ENCODE results near the gene NAPB.

DNA sequence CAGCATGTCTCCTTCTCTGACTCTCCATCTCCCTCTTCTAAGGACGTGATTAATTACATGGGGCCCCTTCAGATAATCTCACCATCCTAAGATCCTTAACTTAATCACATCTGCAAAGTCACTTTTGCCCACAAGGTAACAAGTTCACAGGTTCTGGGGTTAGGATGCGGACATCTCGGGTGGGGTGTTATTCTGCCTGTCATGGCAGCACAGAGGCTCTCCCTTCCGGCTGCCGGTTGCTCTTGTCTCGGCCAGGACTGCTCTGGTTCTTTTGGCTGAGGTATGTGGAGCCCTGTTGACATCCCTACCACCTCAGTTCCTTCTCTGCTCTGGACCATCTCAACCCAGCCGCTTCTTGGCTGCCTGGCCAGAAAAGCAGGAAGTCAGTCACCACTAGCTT lies 35.6 kb upstream of the NAPB start:
- no peak for TF ChIP-seq EP300 (IDR thresholded peaks at IDR 0.05)
- TF ChIP-seq, protein P1, sequence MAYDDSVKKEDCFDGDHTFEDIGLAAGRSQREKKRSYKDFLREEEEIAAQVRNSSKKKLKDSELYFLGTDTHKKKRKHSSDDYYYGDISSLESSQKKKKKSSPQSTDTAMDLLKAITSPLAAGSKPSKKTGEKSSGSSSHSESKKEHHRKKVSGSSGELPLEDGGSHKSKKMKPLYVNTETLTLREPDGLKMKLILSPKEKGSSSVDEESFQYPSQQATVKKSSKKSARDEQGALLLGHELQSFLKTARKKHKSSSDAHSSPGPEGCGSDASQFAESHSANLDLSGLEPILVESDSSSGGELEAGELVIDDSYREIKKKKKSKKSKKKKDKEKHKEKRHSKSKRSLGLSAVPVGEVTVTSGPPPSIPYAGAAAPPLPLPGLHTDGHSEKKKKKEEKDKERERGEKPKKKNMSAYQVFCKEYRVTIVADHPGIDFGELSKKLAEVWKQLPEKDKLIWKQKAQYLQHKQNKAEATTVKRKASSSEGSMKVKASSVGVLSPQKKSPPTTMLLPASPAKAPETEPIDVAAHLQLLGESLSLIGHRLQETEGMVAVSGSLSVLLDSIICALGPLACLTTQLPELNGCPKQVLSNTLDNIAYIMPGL (CRISPR knock-in tag; IDR thresholded peaks at IDR 0.05; ENCODE audit: borderline replicate concordance) = no peak
- no peak for TF ChIP-seq RNF2 (IDR thresholded peaks at IDR 0.05; ENCODE audit: borderline replicate concordance, low read depth)
- no peak for TF ChIP-seq SMC3 (IDR thresholded peaks at IDR 0.05)
- TF ChIP-seq, protein P2, sequence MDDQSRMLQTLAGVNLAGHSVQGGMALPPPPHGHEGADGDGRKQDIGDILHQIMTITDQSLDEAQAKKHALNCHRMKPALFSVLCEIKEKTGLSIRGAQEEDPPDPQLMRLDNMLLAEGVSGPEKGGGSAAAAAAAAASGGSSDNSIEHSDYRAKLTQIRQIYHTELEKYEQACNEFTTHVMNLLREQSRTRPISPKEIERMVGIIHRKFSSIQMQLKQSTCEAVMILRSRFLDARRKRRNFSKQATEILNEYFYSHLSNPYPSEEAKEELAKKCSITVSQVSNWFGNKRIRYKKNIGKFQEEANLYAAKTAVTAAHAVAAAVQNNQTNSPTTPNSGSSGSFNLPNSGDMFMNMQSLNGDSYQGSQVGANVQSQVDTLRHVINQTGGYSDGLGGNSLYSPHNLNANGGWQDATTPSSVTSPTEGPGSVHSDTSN (IDR thresholded peaks at IDR 0.05) = no peak
- TF ChIP-seq, protein P3, sequence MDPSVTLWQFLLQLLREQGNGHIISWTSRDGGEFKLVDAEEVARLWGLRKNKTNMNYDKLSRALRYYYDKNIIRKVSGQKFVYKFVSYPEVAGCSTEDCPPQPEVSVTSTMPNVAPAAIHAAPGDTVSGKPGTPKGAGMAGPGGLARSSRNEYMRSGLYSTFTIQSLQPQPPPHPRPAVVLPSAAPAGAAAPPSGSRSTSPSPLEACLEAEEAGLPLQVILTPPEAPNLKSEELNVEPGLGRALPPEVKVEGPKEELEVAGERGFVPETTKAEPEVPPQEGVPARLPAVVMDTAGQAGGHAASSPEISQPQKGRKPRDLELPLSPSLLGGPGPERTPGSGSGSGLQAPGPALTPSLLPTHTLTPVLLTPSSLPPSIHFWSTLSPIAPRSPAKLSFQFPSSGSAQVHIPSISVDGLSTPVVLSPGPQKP (IDR thresholded peaks at IDR 0.05; ENCODE audit: low read depth, low read length) = no peak
- TF ChIP-seq, protein P4, sequence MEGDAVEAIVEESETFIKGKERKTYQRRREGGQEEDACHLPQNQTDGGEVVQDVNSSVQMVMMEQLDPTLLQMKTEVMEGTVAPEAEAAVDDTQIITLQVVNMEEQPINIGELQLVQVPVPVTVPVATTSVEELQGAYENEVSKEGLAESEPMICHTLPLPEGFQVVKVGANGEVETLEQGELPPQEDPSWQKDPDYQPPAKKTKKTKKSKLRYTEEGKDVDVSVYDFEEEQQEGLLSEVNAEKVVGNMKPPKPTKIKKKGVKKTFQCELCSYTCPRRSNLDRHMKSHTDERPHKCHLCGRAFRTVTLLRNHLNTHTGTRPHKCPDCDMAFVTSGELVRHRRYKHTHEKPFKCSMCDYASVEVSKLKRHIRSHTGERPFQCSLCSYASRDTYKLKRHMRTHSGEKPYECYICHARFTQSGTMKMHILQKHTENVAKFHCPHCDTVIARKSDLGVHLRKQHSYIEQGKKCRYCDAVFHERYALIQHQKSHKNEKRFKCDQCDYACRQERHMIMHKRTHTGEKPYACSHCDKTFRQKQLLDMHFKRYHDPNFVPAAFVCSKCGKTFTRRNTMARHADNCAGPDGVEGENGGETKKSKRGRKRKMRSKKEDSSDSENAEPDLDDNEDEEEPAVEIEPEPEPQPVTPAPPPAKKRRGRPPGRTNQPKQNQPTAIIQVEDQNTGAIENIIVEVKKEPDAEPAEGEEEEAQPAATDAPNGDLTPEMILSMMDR (IDR thresholded peaks at IDR 0.05) = no peak
- TF ChIP-seq POLR2A (IDR thresholded peaks at IDR 0.05; ENCODE audit: low read length) = no peak
- no peak for TF ChIP-seq EHMT2 (IDR thresholded peaks at IDR 0.05; ENCODE audit: low read depth)
- TF ChIP-seq MYC (IDR thresholded peaks at IDR 0.05; ENCODE audit: borderline replicate concordance, low read length) = no peak
- TF ChIP-seq, protein P5, sequence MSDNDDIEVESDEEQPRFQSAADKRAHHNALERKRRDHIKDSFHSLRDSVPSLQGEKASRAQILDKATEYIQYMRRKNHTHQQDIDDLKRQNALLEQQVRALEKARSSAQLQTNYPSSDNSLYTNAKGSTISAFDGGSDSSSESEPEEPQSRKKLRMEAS (IDR thresholded peaks at IDR 0.05) = no peak
- TF ChIP-seq HDAC2 (IDR thresholded peaks at IDR 0.05) = no peak
- no peak for TF ChIP-seq NFE2L2 (conservative IDR thresholded peaks at IDR 0.05; ENCODE audit: low read length)

All from A549 (cell line).